Mammary epithelial cell (primary cell): ENCODE results near the gene ZNF764.

Experiments used
- CTCF ChIP-seq, 2 donors: IDR thresholded peaks in 1 of 2; conservative IDR thresholded peaks in 1 of 2; 2 replicates each; pipeline ENCODE4 v1.5.1; 2011 to 2012; ENCODE audit warnings: inconsistent platforms in 2 of 2, low read length in 2 of 2, mild to moderate bottlenecking in 2 of 2, control low read depth in 1 of 2, low read depth in 1 of 2; ENCODE audit not compliant: insufficient read depth in 1 of 2; ENCODE audit errors: extremely low read depth in 1 of 2
- EZH2 ChIP-seq: IDR thresholded peaks from 2 replicates; pipeline ENCODE4 v1.6.1; 2012; ENCODE audit warnings: low read length, inconsistent platforms, borderline replicate concordance

DNA sequence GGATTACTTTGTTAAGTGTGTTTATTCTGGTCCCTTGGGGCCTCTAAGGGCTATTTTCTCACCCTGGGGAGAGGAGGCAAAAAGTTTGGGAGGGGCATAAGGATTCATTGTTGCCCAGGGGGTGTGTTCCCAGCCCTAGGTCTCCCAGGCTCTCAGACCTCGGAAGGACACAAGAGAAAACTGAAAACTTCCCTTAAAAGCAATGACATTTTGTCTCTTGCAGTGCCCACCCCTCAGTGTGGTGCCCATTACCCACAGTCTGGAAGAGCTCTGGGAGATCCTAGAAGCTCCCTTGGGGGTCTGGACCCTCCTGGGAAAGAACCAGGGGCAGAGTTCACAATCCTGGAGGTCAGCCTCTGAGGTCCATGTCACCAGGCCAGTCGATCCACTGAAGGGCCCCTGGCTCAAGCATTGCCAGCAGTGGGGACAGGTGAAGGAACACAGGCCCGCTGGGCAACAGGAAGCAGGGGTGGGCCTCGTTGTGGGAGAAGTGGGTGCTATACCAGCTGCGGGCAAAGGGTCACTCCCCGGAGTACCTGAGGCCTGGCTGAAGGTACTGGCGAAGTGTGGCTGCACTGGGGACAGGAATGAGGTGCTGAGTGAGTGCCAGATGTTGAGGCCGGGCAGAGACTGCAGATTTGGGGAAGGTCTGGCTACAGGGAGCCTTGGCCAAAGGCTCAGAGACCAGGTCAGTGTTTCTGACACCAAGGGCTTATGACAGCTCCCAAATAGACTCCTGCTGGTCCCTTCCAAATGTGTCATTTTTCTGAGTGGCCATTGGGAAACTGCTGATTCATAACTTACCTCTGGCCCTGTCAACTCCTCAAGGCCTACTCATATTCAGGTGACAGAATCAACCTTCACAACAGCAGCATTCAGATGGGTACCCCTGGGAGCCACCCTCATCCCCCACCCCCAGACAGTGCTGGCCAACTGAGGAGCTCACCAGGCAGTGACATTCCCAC is 18.9 kb downstream of the ZNF764 start:
- TF ChIP-seq CTCF (conservative IDR thresholded peaks at IDR 0.05 in 1 of 2, IDR thresholded peaks at IDR 0.05 in 1 of 2; ENCODE audit: extremely low read depth in 1 of 2, insufficient read depth in 1 of 2, low read depth in 1 of 2, low read length in 2 of 2): no peak
- TF ChIP-seq EZH2: no peak
